CD8-positive, alpha-beta memory T cell (primary cell): ENCODE measurements around the gene CYP2C9. TPM values are rescaled to one million over a fixed set of nuclear protein-coding genes. Genes with fewer than 3 reads are reported as not detected.
"Not testable (repeated sequence)": the region's sequence is repeated elsewhere in the genome, so short reads cannot be mapped to it uniquely, and the experiment has no call there.

ENCODE experiments used
- CTCF ChIA-PET: fragments of 350-600 bp; sonication (Branson Sonifier 250); formaldehyde crosslinking; loops from one replicate; lab custom pipeline; 2021; ENCODE audit warnings: antibody characterized with exemption; lab: Charles Lee
- POLR2A ChIA-PET: fragments of 350-600 bp; sonication (Branson Sonifier 250); formaldehyde crosslinking; loops from one replicate; lab custom pipeline; 2021; ENCODE audit warnings: antibody characterized with exemption; lab: Charles Lee
- DNase-seq, 5 donors: peaks; one replicate each; pipeline versions ENCODE4 v3.0.0 to v3.0.0-alpha.2; 2020 to 2022; ENCODE audit warnings: mixed read lengths in 1 of 5
- H3K27ac ChIP-seq: one replicate; pipeline ENCODE4 v1.7.0; 2013; ENCODE audit warnings: low read depth, mild to moderate bottlenecking, low read length, moderate library complexity
- H3K27me3 ChIP-seq: 2 replicates; pipeline ENCODE4 v1.7.0; 2013; ENCODE audit warnings: low read length, mild to moderate bottlenecking; ENCODE audit not compliant: insufficient read depth, poor library complexity, severe bottlenecking
- H3K36me3 ChIP-seq: 2 replicates; pipeline ENCODE4 v1.7.0; 2013; ENCODE audit warnings: mild to moderate bottlenecking, low read length, moderate library complexity; ENCODE audit not compliant: insufficient read depth
- H3K4me1 ChIP-seq: 2 replicates; pipeline ENCODE4 v1.7.0; 2013; ENCODE audit warnings: mild to moderate bottlenecking, low read length, moderate library complexity; ENCODE audit not compliant: insufficient read depth
- H3K4me3 ChIP-seq: 2 replicates; pipeline ENCODE4 v1.7.0; 2013; ENCODE audit warnings: mild to moderate bottlenecking, low read length
- H3K9me3 ChIP-seq: 2 replicates; pipeline ENCODE4 v1.7.0; 2013; ENCODE audit warnings: mild to moderate bottlenecking, low read length
- H3K27ac Mint-ChIP-seq, 8 donors: one replicate each; pipeline ENCODE4 v1.8.0; 2020 to 2021; ENCODE audit warnings: mixed read lengths in 8 of 8, mild to moderate bottlenecking in 6 of 8, inconsistent platforms in 3 of 8, moderate library complexity in 3 of 8
- H3K27me3 Mint-ChIP-seq, 2 donors: one replicate each; pipeline ENCODE4 v1.8.0; 2020 to 2021; ENCODE audit warnings: mixed read lengths in 2 of 2, mild to moderate bottlenecking in 1 of 2, moderate library complexity in 1 of 2
- H3K36me3 Mint-ChIP-seq, 3 donors: one replicate each; pipeline ENCODE4 v1.8.0; 2020 to 2021; ENCODE audit warnings: mixed read lengths in 3 of 3, inconsistent platforms in 1 of 3, mild to moderate bottlenecking in 1 of 3
- H3K4me1 Mint-ChIP-seq, 3 donors: one replicate each; pipeline ENCODE4 v1.8.0; 2020 to 2021; ENCODE audit warnings: mixed read lengths in 3 of 3, inconsistent platforms in 1 of 3, mild to moderate bottlenecking in 1 of 3
- H3K4me3 Mint-ChIP-seq, 7 donors: one replicate each; pipeline ENCODE4 v1.8.0; 2020 to 2021; ENCODE audit warnings: mixed read lengths in 7 of 7, mild to moderate bottlenecking in 6 of 7, moderate library complexity in 4 of 7, inconsistent platforms in 2 of 7
- H3K9me3 Mint-ChIP-seq, 5 donors: one replicate each; pipeline ENCODE4 v1.8.0; 2020 to 2022; ENCODE audit warnings: mixed read lengths in 5 of 5, mild to moderate bottlenecking in 3 of 5, moderate library complexity in 2 of 5, inconsistent platforms in 1 of 5
- polyA plus RNA-seq: library from polyadenylated mRNA; unstranded; fragments of 300-500 nt; fragmentation: Illumina TruSeq; gene quantifications from one replicate; pipeline ENCODE4 v1.2.3, GENCODE V29; 2021
- total RNA-seq, 2 experiments: library from RNA; stranded (reverse); gene quantifications; one replicate each; pipeline ENCODE4 v1.2.3, GENCODE V29; 2021

CYP2C9 gene
- total and polyA plus RNA-seq, 3 experiments from 2014 or later: not detected

- ChIA-PET CTCF (no interaction called here), POLR2A (no interaction called here)
- Mint-ChIP-seq H3K9me3 (peaks cover 4 to 12% (median 6%) of the 10 kb centered on the region in 5 donors), H3K27ac (no peak overlapping the region), H3K4me1 (no peaks in the 10 kb centered on the region), H3K36me3 (no peaks in the 10 kb centered on the region), H3K4me3 (no peak overlapping the region), H3K27me3 (no peaks in the 10 kb centered on the region)
- H3K27ac ChIP-seq: no peak overlapping the region
- no peaks in the 10 kb centered on the region for H3K27me3 ChIP-seq
- H3K36me3 ChIP-seq: no peaks in the 10 kb centered on the region
- no peaks in the 10 kb centered on the region for H3K9me3 ChIP-seq
- H3K4me1 ChIP-seq: no peaks in the 10 kb centered on the region
- no peak for DNase-seq
- no peak overlapping the region for H3K4me3 ChIP-seq
These were observed 1.7 kb upstream of the CYP2C9 start for GRCh38 chr10:94936721-94937120.

GRCh38 chr10:94943432-94944103 is 5.1 kb downstream of the CYP2C9 start:
- CTCF ChIA-PET, POLR2A ChIA-PET: not testable (repeated sequence)

GRCh38 chr10:94946181-94946580 is 7.7 kb downstream of the CYP2C9 start:
- H3K9me3 Mint-ChIP-seq: peaks cover 18 to 28% (median 23%) of the 10 kb centered on the region in 5 donors
- H3K4me3 ChIP-seq, H3K27me3 Mint-ChIP-seq, H3K27me3 ChIP-seq, H3K4me3 Mint-ChIP-seq, H3K4me1 Mint-ChIP-seq, DNase-seq, H3K4me1 ChIP-seq, H3K36me3 Mint-ChIP-seq, CTCF ChIA-PET, H3K27ac ChIP-seq, H3K27ac Mint-ChIP-seq, POLR2A ChIA-PET, H3K9me3 ChIP-seq, H3K36me3 ChIP-seq: not testable (repeated sequence)

More at GRCh38 chr10:94943432-94944103, 5.1 kb downstream of the CYP2C9 start:
- not testable (repeated sequence) for H3K27ac Mint-ChIP-seq, H3K27me3 ChIP-seq, DNase-seq, H3K27me3 Mint-ChIP-seq, H3K9me3 ChIP-seq, H3K4me1 ChIP-seq, H3K4me3 ChIP-seq, H3K27ac ChIP-seq, H3K4me3 Mint-ChIP-seq, H3K36me3 ChIP-seq, H3K4me1 Mint-ChIP-seq, H3K36me3 Mint-ChIP-seq
- H3K9me3 Mint-ChIP-seq: peaks cover 18 to 34% (median 30%) of the 10 kb centered on the region in 5 donors

GRCh38 chr10:94963901-94964300 is 25.4 kb downstream of the CYP2C9 start:
- Mint-ChIP-seq H3K4me1 (no peaks in the 10 kb centered on the region), H3K4me3 (no peak overlapping the region), H3K36me3 (no peaks in the 10 kb centered on the region), H3K9me3 (peaks cover 1 to 15% (median 3%) of the 10 kb centered on the region in 5 donors), H3K27me3 (no peaks in the 10 kb centered on the region), H3K27ac (no peak overlapping the region)
- ChIA-PET POLR2A (no interaction called here), CTCF (no interaction called here)
- Histone ChIP-seq H3K27ac (no peak overlapping the region), H3K4me3 (no peak overlapping the region), H3K4me1 (no peaks in the 10 kb centered on the region), H3K9me3 (no peaks in the 10 kb centered on the region), H3K36me3 (no peaks in the 10 kb centered on the region), H3K27me3 (no peaks in the 10 kb centered on the region)
- DNase-seq: no peak

GRCh38 chr10:94983555-94983954 is 45.1 kb downstream of the CYP2C9 start:
- Mint-ChIP-seq H3K4me1 (no peaks in the 10 kb centered on the region), H3K27me3 (no peaks in the 10 kb centered on the region), H3K36me3 (no peaks in the 10 kb centered on the region), H3K9me3 (peaks cover 0 to 16% (median 11%) of the 10 kb centered on the region in 5 donors), H3K27ac (no peak overlapping the region), H3K4me3 (no peak overlapping the region)
- DNase-seq: no peak
- Histone ChIP-seq H3K9me3 (no peaks in the 10 kb centered on the region), H3K36me3 (no peaks in the 10 kb centered on the region), H3K27ac (no peak overlapping the region), H3K4me3 (no peak overlapping the region), H3K4me1 (no peaks in the 10 kb centered on the region), H3K27me3 (no peaks in the 10 kb centered on the region)
- CTCF ChIA-PET: no interaction called here
- POLR2A ChIA-PET: no interaction called here

- Histone ChIP-seq H3K4me1 (no peaks in the 10 kb centered on the region), H3K36me3 (no peaks in the 10 kb centered on the region), H3K27ac (no peak overlapping the region), H3K27me3 (no peaks in the 10 kb centered on the region), H3K9me3 (peaks cover 4% of the 10 kb centered on the region), H3K4me3 (no peak overlapping the region)
- ChIA-PET CTCF (no interaction called here), POLR2A (no interaction called here)
- H3K27me3 Mint-ChIP-seq: no peaks in the 10 kb centered on the region
- H3K9me3 Mint-ChIP-seq: peaks cover 3 to 23% (median 13%) of the 10 kb centered on the region in 5 donors
- no peak overlapping the region for H3K27ac Mint-ChIP-seq
- DNase-seq: no peak
- H3K4me3 Mint-ChIP-seq: no peak overlapping the region
- no peaks in the 10 kb centered on the region for H3K4me1 Mint-ChIP-seq
- no peaks in the 10 kb centered on the region for H3K36me3 Mint-ChIP-seq
These were observed 50.7 kb downstream of the CYP2C9 start for GRCh38 chr10:94989192-94989591.

- ChIA-PET POLR2A (no interaction called here), CTCF (no interaction called here)
- Mint-ChIP-seq H3K9me3 (peaks cover 3 to 21% (median 18%) of the 10 kb centered on the region in 5 donors), H3K4me3 (no peak overlapping the region), H3K27ac (no peak overlapping the region), H3K36me3 (no peaks in the 10 kb centered on the region), H3K27me3 (no peaks in the 10 kb centered on the region), H3K4me1 (no peaks in the 10 kb centered on the region)
- DNase-seq: no peak
- Histone ChIP-seq H3K27ac (no peak overlapping the region), H3K27me3 (no peaks in the 10 kb centered on the region), H3K36me3 (no peaks in the 10 kb centered on the region), H3K4me3 (no peak overlapping the region), H3K9me3 (peaks cover 4% of the 10 kb centered on the region), H3K4me1 (no peaks in the 10 kb centered on the region)
These were observed 52.9 kb downstream of the CYP2C9 start for GRCh38 chr10:94991243-94991888.

GRCh38 chr10:94992811-94993210 is 54.4 kb downstream of the CYP2C9 start:
- Mint-ChIP-seq H3K4me1 (no peaks in the 10 kb centered on the region), H3K4me3 (no peak overlapping the region), H3K9me3 (peaks cover 2 to 21% (median 18%) of the 10 kb centered on the region in 5 donors), H3K27ac (no peak overlapping the region), H3K27me3 (no peaks in the 10 kb centered on the region), H3K36me3 (no peaks in the 10 kb centered on the region)
- no peak overlapping the region for H3K4me3 ChIP-seq
- no peak for DNase-seq
- no peaks in the 10 kb centered on the region for H3K36me3 ChIP-seq
- H3K27ac ChIP-seq: no peak overlapping the region
- no peaks in the 10 kb centered on the region for H3K4me1 ChIP-seq
- peaks cover 4% of the 10 kb centered on the region for H3K9me3 ChIP-seq
- CTCF ChIA-PET: no interaction called here
- POLR2A ChIA-PET: no interaction called here
- no peaks in the 10 kb centered on the region for H3K27me3 ChIP-seq
